GM15510 (cell line): Measurements from ENCODE around the gene ENTPD1.

Experiments
- POLR2A ChIP-seq: IDR thresholded peaks from 3 replicates; pipeline ENCODE4 v1.6.1; 2011; ENCODE audit warnings: borderline replicate concordance; ENCODE audit not compliant: insufficient read length; ENCODE audit errors: extremely low read depth

ENTPD1 gene

GRCh38 chr10:95864906-95865813 lies 109.2 kb downstream of the ENTPD1 start:
- TF ChIP-seq POLR2A = no peak

- no peak for TF ChIP-seq POLR2A
These were observed 110.0 kb downstream of the ENTPD1 start for GRCh38 chr10:95865814-95866466.

GRCh38 chr10:95866467-95866842 lies 110.5 kb downstream of the ENTPD1 start:
- TF ChIP-seq POLR2A = no peak

- no peak for TF ChIP-seq POLR2A
These were observed 111.9 kb downstream of the ENTPD1 start for GRCh38 chr10:95867866-95868265.

GRCh38 chr10:95872158-95872711 lies 116.3 kb downstream of the ENTPD1 start:
- no peak for TF ChIP-seq POLR2A

- TF ChIP-seq POLR2A = no peak
These were observed 117.2 kb downstream of the ENTPD1 start for GRCh38 chr10:95873139-95873538.

GRCh38 chr10:95873651-95874050 lies 117.7 kb downstream of the ENTPD1 start:
- TF ChIP-seq POLR2A = no peak

GRCh38 chr10:95876756-95877155 lies 120.8 kb downstream of the ENTPD1 start:
- TF ChIP-seq POLR2A = no peak

- TF ChIP-seq POLR2A = no peak
These were observed 121.9 kb downstream of the ENTPD1 start for GRCh38 chr10:95877881-95878280.

- no peak for TF ChIP-seq POLR2A
These were observed 124.7 kb downstream of the ENTPD1 start for GRCh38 chr10:95880704-95881103.

GRCh38 chr10:95881316-95881715 lies 125.4 kb downstream of the ENTPD1 start:
- no peak for TF ChIP-seq POLR2A

- no peak for TF ChIP-seq POLR2A
These were observed 133.9 kb downstream of the ENTPD1 start for GRCh38 chr10:95889830-95890229.

GRCh38 chr10:95896071-95896850 lies 140.3 kb downstream of the ENTPD1 start:
- no peak for TF ChIP-seq POLR2A

GRCh38 chr10:95906677-95907455 lies 150.9 kb downstream of the ENTPD1 start:
- TF ChIP-seq POLR2A = no peak
